ENCODE results near the gene PIP5KL1. TPM values are rescaled to one million over a fixed set of nuclear protein-coding genes. Genes with fewer than 3 reads are reported as not detected.

PIP5KL1 gene
- total and polyA plus RNA-seq, 2 of the 8 experiments (the other 6 are each of a cell fraction or from before 2014, with no cell fraction given) = 13.4 to 15.4 TPM

GRCh38 chr9:127973169-127974000 is 42.8 kb upstream of the PIP5KL1 start (continued):
- TF ChIP-seq YY1 (IDR thresholded peaks at IDR 0.05; ENCODE audit: low read depth, low read length) (no peak), MAX (IDR thresholded peaks at IDR 0.05) (no peak), SIRT6 (IDR thresholded peaks at IDR 0.05; ENCODE audit: low read length) (no peak)
